Measurements from ENCODE around the gene NSRP1. TPM values are rescaled to one million over a fixed set of nuclear protein-coding genes. Genes with fewer than 3 reads are reported as not detected.

NSRP1 gene
- total RNA-seq, 2 experiments from 2014 or later = 23.8 to 25.2 TPM

DNA sequence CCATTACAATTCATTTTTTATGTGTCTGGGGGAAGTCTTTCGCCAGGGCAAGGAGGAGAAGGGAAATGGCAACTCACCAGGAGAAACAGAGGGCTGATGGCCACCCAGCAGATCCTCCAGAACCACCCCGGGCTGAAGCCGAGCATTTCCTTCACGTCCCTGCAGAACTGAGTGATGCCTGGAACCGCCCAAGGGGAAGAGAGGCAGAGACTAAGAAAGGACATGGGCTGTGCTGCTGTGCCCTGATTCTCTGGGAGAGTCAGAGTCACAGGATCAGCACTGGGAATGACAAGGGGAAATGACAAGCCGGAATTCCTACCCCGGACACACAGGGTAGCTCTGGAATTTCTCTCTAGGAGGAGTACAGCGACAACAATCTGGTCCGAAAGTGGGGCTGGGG is 91.0 kb downstream of the NSRP1 start:
- H3K9me3 ChIP-seq (ENCODE audit: control insufficient read depth in 1 of 2, insufficient read depth in 1 of 2, low read length in 2 of 2) = no peaks in the 10 kb centered on the region
- no peak overlapping the region for H3K4me3 ChIP-seq (ENCODE audit: low read length)
- H3K4me1 ChIP-seq (ENCODE audit: insufficient read depth, low read length) = no peaks in the 10 kb centered on the region
- Mint-ChIP-seq H3K4me3 (no peak overlapping the region), H3K27me3 (peaks cover 32% of the 10 kb centered on the region), H3K36me3 (ENCODE audit: low read depth) (no peaks in the 10 kb centered on the region), H3K4me1 (ENCODE audit: low read depth) (no peaks in the 10 kb centered on the region), H3K27ac (no peak overlapping the region), H3K9me3 (no peaks in the 10 kb centered on the region)
- TF ChIP-seq, protein P1, sequence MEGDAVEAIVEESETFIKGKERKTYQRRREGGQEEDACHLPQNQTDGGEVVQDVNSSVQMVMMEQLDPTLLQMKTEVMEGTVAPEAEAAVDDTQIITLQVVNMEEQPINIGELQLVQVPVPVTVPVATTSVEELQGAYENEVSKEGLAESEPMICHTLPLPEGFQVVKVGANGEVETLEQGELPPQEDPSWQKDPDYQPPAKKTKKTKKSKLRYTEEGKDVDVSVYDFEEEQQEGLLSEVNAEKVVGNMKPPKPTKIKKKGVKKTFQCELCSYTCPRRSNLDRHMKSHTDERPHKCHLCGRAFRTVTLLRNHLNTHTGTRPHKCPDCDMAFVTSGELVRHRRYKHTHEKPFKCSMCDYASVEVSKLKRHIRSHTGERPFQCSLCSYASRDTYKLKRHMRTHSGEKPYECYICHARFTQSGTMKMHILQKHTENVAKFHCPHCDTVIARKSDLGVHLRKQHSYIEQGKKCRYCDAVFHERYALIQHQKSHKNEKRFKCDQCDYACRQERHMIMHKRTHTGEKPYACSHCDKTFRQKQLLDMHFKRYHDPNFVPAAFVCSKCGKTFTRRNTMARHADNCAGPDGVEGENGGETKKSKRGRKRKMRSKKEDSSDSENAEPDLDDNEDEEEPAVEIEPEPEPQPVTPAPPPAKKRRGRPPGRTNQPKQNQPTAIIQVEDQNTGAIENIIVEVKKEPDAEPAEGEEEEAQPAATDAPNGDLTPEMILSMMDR (IDR thresholded peaks at IDR 0.05) = no peak
- CTCF ChIA-PET = no interaction called here
- intact Hi-C loops (cut with DNase I, micrococcal nuclease) = no loop called here
- POLR2A ChIA-PET = no interaction called here
- H3K27ac ChIP-seq (ENCODE audit: low read depth in 1 of 2, low read length in 2 of 2) = no peak overlapping the region
- peaks cover 0 to 5% of the 10 kb centered on the region in 2 experiments for H3K27me3 ChIP-seq (ENCODE audit: control insufficient read depth in 1 of 2, insufficient read depth in 2 of 2, low read length in 2 of 2)
- no peak for ATAC-seq (ENCODE audit: poor library complexity)
- DNase-seq = no peak
- H3K36me3 ChIP-seq (ENCODE audit: insufficient read depth, low read length) = no peaks in the 10 kb centered on the region

DNA sequence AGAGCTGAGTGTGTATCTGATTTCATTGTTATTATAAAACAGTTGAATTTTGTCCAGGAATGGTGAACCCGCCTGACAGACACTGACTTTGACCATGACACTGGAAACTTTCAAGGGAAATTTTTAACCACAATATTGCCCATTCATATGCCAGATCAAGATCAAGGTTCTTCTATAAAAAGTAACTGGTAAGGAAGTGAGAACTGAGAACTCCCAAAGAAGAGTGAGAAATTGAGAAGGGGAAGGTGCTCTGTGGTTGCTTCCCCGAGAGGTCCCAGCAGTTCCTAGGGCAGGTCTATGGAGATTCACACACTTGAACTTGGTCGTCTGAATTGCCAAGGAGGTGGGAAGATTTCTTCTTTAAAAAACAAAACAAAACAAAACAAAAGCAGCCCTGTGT is 91.6 kb downstream of the NSRP1 start:
- H3K27ac Mint-ChIP-seq = no peak overlapping the region
- H3K27me3 Mint-ChIP-seq = peaks cover 27% of the 10 kb centered on the region
- Histone ChIP-seq H3K36me3 (ENCODE audit: insufficient read depth, low read length) (no peaks in the 10 kb centered on the region), H3K4me3 (ENCODE audit: low read length) (no peak overlapping the region), H3K27me3 (ENCODE audit: control insufficient read depth in 1 of 2, insufficient read depth in 2 of 2, low read length in 2 of 2) (peaks cover 0 to 5% of the 10 kb centered on the region in 2 experiments), H3K27ac (ENCODE audit: low read depth in 1 of 2, low read length in 2 of 2) (no peak overlapping the region), H3K9me3 (ENCODE audit: control insufficient read depth in 1 of 2, insufficient read depth in 1 of 2, low read length in 2 of 2) (no peaks in the 10 kb centered on the region), H3K4me1 (ENCODE audit: insufficient read depth, low read length) (no peaks in the 10 kb centered on the region)
- no peak for ATAC-seq (ENCODE audit: poor library complexity)
- ChIA-PET POLR2A (no interaction called here), CTCF (no interaction called here)
- TF ChIP-seq, protein P1 (IDR thresholded peaks at IDR 0.05) = no peak
- H3K9me3 Mint-ChIP-seq = no peaks in the 10 kb centered on the region
- intact Hi-C loops (cut with DNase I, micrococcal nuclease) = no loop called here
- no peaks in the 10 kb centered on the region for H3K36me3 Mint-ChIP-seq (ENCODE audit: low read depth)
- no peak for DNase-seq
- H3K4me3 Mint-ChIP-seq = no peak overlapping the region
- no peaks in the 10 kb centered on the region for H3K4me1 Mint-ChIP-seq (ENCODE audit: low read depth)

DNA sequence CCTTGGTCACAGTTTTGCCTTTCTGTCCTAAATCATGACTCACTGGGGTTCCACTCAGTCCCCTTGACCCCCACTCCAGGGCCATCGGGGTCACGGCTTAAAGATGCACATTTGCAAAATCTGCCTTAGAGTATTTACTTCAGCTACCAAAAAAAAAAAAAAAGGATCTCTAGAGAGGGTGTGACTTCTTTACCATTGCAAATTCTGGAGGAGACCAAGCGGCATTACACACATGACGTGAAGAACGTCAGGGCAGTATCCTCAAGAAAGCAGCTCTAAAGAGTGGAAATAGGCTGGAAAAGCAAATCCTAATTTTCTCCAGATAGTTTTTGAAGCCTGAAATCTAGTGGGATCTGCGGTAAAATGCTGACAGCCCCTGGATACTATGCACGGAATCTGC is 93.3 kb downstream of the NSRP1 start:
- no peaks in the 10 kb centered on the region for H3K27me3 ChIP-seq (ENCODE audit: control insufficient read depth in 1 of 2, insufficient read depth in 2 of 2, low read length in 2 of 2)
- POLR2A ChIA-PET = no interaction called here
- TF ChIP-seq, protein P1 (IDR thresholded peaks at IDR 0.05) = no peak
- Mint-ChIP-seq H3K4me3 (no peak overlapping the region), H3K27me3 (peaks cover 20% of the 10 kb centered on the region), H3K27ac (no peak overlapping the region), H3K4me1 (ENCODE audit: low read depth) (no peaks in the 10 kb centered on the region), H3K9me3 (no peaks in the 10 kb centered on the region), H3K36me3 (ENCODE audit: low read depth) (no peaks in the 10 kb centered on the region)
- ATAC-seq (ENCODE audit: poor library complexity) = no peak
- H3K27ac ChIP-seq (ENCODE audit: low read depth in 1 of 2, low read length in 2 of 2) = no peak overlapping the region
- no peak for DNase-seq
- intact Hi-C loops (cut with DNase I, micrococcal nuclease) = no loop called here
- no peaks in the 10 kb centered on the region for H3K36me3 ChIP-seq (ENCODE audit: insufficient read depth, low read length)
- no peaks in the 10 kb centered on the region for H3K4me1 ChIP-seq (ENCODE audit: insufficient read depth, low read length)
- H3K4me3 ChIP-seq (ENCODE audit: low read length) = no peak overlapping the region
- no peaks in the 10 kb centered on the region for H3K9me3 ChIP-seq (ENCODE audit: control insufficient read depth in 1 of 2, insufficient read depth in 1 of 2, low read length in 2 of 2)
- CTCF ChIA-PET = no interaction called here

Measured in CD4-positive, alpha-beta T cell (primary cell).